Lower leg skin (tissue), 4 donors: ENCODE data around the gene SLC7A4. TPM values are rescaled to one million over a fixed set of nuclear protein-coding genes. Genes with fewer than 3 reads are reported as not detected.

ENCODE experiments used
- DNase-seq, 2 donors: peaks; one replicate each; pipeline ENCODE4 v3.0.0-alpha.2; 2019; ENCODE audit warnings: low spot score in 2 of 2
- H3K4me3 ChIP-seq: fragments of 200-600 bp; sonication (generic); 2 replicates; pipeline ENCODE4 v1.5.1; 2017; ENCODE audit warnings: mild to moderate bottlenecking, low read depth; ENCODE audit not compliant: poor library complexity, severe bottlenecking
- CTCF ChIP-seq, 3 donors: fragments of 450-650 bp; IDR thresholded peaks; one replicate each; pipeline ENCODE4 v1.5.1; 2016; ENCODE audit warnings: antibody characterized with exemption in 3 of 3, mild to moderate bottlenecking in 3 of 3, moderate library complexity in 2 of 3
- POLR2A ChIP-seq, 2 donors: fragments of 450-650 bp; IDR thresholded peaks; one replicate each; pipeline ENCODE4 v1.6.1; 2016 to 2017; ENCODE audit warnings: antibody characterized with exemption in 2 of 2, mild to moderate bottlenecking in 1 of 2, moderate library complexity in 1 of 2
- WGBS, 2 donors: methylation state at CpG; one replicate each; pipeline ENCODE4 v1.1.5; 2018; 5-methylcytosine and 5-hydroxymethylcytosine counted together
- intact Hi-C: fragments of 100-400 bp; cut with DNase I; formaldehyde crosslinking; loops from one replicate; pipeline ENCODE4 v1.15.0; 2023; ENCODE audit warnings: low total_unique reads
- total RNA-seq, 4 donors: library from RNA; depleted of rRNA; stranded (reverse); fragments of >200 nt; gene quantifications; one replicate each; pipeline ENCODE4 v1.1.0, GENCODE V29; 2016

The SLC7A4 gene
- total RNA-seq, 4 donors from 2014 or later: 1.5 to 4.5 (median 2.8) TPM

- no peak for DNase-seq
- no peak overlapping the region for H3K4me3 ChIP-seq
- intact Hi-C loops: no loop called here
- no peak for TF ChIP-seq CTCF (IDR thresholded peaks at IDR 0.05)
- no peak for TF ChIP-seq POLR2A (IDR thresholded peaks at IDR 0.05)
- WGBS, 2 donors: 88 to 90% methylated on average over 21 of the region's 21 CpGs
These were observed 41.9 kb downstream of the SLC7A4 start for GRCh38 chr22:20990184-20991180.

- 61 to 71% methylated on average over 17 of the region's 17 CpGs for WGBS, 2 donors
- no peak for DNase-seq
- TF ChIP-seq POLR2A (IDR thresholded peaks at IDR 0.05): no peak
- no peak for TF ChIP-seq CTCF (IDR thresholded peaks at IDR 0.05)
- H3K4me3 ChIP-seq: no peak overlapping the region
- intact Hi-C loops: no loop called here
These were observed 42.8 kb downstream of the SLC7A4 start for GRCh38 chr22:20989323-20990138.

- intact Hi-C loops: no loop called here
- DNase-seq: no peak
- TF ChIP-seq POLR2A (IDR thresholded peaks at IDR 0.05) (no peak), CTCF (IDR thresholded peaks at IDR 0.05) (no peak)
- H3K4me3 ChIP-seq: no peak overlapping the region
- WGBS, 2 donors: 79 to 91% methylated on average over 13 to 16 of the region's 16 CpGs
These were observed 43.6 kb downstream of the SLC7A4 start for GRCh38 chr22:20988573-20989322.

GRCh38 chr22:20987375-20987774 lies 45.0 kb downstream of the SLC7A4 start:
- intact Hi-C loops: no loop called here
- no peak for TF ChIP-seq CTCF (IDR thresholded peaks at IDR 0.05)
- TF ChIP-seq POLR2A (IDR thresholded peaks at IDR 0.05): no peak
- no peak for DNase-seq
- 90 to 92% methylated on average over 12 to 14 of the region's 14 CpGs for WGBS, 2 donors
- no peak overlapping the region for H3K4me3 ChIP-seq

- intact Hi-C loops: no loop called here
- TF ChIP-seq POLR2A (IDR thresholded peaks at IDR 0.05): no peak
- no peak for TF ChIP-seq CTCF (IDR thresholded peaks at IDR 0.05)
- DNase-seq: no peak
- 91 to 95% methylated on average over 1 of the region's 1 CpG for WGBS, 2 donors
- H3K4me3 ChIP-seq: no peak overlapping the region
These were observed 46.0 kb downstream of the SLC7A4 start for GRCh38 chr22:20986365-20986764.
